KOPT-K1 (cell line): Measurements from ENCODE around the gene KIF15.
A peak's percentile ranks its signal among the peaks of the same experiment; 100 is the strongest.

Experiments used
- H3K27ac ChIP-seq: fragments of 200-600 bp; sonication (generic); 2 replicates; pipeline ENCODE4 v1.5.1; 2016; ENCODE audit warnings: antibody characterized with exemption, mild to moderate bottlenecking, low read depth, low read length; ENCODE audit not compliant: poor library complexity, severe bottlenecking
- H3K36me3 ChIP-seq: fragments of 200-600 bp; sonication (generic); 2 replicates; pipeline ENCODE4 v1.5.1; 2017; ENCODE audit warnings: antibody characterized with exemption, mild to moderate bottlenecking, low read length, moderate library complexity; ENCODE audit not compliant: insufficient read depth
- H3K9me3 ChIP-seq: fragments of 200-600 bp; sonication (generic); 2 replicates; pipeline ENCODE4 v1.5.1; 2017; ENCODE audit warnings: antibody characterized with exemption, low read length, mild to moderate bottlenecking; ENCODE audit not compliant: insufficient read depth, poor library complexity, severe bottlenecking

KIF15 gene, protein sequence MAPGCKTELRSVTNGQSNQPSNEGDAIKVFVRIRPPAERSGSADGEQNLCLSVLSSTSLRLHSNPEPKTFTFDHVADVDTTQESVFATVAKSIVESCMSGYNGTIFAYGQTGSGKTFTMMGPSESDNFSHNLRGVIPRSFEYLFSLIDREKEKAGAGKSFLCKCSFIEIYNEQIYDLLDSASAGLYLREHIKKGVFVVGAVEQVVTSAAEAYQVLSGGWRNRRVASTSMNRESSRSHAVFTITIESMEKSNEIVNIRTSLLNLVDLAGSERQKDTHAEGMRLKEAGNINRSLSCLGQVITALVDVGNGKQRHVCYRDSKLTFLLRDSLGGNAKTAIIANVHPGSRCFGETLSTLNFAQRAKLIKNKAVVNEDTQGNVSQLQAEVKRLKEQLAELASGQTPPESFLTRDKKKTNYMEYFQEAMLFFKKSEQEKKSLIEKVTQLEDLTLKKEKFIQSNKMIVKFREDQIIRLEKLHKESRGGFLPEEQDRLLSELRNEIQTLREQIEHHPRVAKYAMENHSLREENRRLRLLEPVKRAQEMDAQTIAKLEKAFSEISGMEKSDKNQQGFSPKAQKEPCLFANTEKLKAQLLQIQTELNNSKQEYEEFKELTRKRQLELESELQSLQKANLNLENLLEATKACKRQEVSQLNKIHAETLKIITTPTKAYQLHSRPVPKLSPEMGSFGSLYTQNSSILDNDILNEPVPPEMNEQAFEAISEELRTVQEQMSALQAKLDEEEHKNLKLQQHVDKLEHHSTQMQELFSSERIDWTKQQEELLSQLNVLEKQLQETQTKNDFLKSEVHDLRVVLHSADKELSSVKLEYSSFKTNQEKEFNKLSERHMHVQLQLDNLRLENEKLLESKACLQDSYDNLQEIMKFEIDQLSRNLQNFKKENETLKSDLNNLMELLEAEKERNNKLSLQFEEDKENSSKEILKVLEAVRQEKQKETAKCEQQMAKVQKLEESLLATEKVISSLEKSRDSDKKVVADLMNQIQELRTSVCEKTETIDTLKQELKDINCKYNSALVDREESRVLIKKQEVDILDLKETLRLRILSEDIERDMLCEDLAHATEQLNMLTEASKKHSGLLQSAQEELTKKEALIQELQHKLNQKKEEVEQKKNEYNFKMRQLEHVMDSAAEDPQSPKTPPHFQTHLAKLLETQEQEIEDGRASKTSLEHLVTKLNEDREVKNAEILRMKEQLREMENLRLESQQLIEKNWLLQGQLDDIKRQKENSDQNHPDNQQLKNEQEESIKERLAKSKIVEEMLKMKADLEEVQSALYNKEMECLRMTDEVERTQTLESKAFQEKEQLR (N-terminal part only)

DNA sequence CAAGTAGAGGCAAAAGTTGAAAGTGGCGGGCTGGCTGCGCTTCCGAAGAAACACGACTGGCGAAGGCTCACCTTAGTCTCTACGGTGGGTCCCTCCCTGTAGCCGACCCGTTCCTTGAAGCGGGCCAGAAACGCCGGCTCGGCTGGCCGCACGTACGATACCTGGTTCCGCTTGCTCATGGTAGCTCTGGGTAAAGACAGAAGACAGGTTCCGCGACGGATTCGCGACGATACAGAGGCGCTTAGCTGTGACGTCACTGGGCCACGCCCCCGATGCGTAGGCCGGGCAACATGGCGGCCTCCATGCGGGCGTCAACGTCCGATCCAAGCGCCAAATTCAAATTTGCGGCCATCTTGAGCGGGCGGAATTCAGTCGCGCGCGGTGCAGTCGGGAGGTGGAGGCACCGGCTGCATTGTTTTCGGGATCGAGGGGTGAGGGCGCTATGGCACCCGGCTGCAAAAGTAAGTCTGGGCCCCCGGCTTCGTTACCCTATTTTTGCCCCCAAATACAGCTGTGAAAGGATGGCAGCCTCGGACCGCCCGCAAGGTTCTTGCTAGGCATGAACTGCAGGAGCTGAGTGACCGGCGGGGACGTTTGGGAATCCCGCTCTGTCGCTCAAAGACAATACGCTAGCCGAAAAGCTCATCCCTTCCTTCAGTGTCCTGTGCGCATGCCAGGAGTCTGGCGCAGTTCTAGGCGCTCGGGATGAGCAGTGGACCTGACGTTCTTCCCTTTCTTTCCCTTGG is at the start of gene KIF15, which contains the start of gene KIAA1143:
Gene KIF15, plus strand, starts transcription at position 371 of the 746 bp plus-strand sequence. Its CDS starts 72 bp downstream, at position 443.
Gene KIAA1143, minus strand, starts transcription at position 196 of the 746 bp plus-strand sequence. Its CDS starts 17 bp downstream, at position 179.
- peaks cover 68% of the 10 kb centered on the region for H3K36me3 ChIP-seq
- peak within 1 kb of the TSS; percentile 87 for H3K27ac ChIP-seq
- peaks cover 68% of the 10 kb centered on the region for H3K9me3 ChIP-seq

DNA sequence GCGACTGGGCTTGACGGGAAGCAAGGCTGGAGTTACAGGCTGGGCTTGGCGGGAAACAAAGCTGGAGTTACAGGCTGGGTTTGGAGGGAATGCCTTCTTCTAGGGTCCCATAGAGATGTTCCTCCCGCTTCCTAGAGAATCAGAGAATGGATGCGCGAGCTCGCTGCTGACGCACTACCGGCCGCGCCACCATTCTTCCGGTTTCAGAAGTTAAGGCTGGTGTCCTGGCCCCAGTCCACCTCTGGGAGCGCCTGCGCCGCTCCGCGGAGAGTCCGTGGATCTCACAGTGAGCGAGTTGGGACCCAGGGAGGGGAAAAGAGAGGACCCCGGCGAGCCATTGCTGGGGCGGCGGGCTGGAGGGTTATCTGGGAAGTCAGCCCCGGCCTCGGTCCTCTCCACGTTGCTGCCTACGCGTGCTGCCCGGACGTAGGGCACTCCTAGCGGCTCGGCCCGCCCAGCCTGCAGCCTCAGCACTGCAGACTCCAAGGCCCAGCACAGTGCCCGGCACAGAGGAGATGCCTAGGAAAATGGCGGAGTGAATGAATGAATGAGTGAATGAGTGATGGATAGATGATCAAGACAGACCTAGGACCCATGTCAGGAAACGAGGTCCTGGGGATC is 49.0 kb upstream of the KIF15 start, which contains the start of gene ZNF502:
Gene ZNF502, plus strand, starts transcription at position 206 of the 621 bp plus-strand sequence. CDS start 7,602 bp downstream, outside the sequence.
- Histone ChIP-seq H3K27ac (no peak within 1 kb of the TSS), H3K36me3 (no peaks in the 10 kb centered on the region), H3K9me3 (peaks cover 34% of the 10 kb centered on the region)

DNA sequence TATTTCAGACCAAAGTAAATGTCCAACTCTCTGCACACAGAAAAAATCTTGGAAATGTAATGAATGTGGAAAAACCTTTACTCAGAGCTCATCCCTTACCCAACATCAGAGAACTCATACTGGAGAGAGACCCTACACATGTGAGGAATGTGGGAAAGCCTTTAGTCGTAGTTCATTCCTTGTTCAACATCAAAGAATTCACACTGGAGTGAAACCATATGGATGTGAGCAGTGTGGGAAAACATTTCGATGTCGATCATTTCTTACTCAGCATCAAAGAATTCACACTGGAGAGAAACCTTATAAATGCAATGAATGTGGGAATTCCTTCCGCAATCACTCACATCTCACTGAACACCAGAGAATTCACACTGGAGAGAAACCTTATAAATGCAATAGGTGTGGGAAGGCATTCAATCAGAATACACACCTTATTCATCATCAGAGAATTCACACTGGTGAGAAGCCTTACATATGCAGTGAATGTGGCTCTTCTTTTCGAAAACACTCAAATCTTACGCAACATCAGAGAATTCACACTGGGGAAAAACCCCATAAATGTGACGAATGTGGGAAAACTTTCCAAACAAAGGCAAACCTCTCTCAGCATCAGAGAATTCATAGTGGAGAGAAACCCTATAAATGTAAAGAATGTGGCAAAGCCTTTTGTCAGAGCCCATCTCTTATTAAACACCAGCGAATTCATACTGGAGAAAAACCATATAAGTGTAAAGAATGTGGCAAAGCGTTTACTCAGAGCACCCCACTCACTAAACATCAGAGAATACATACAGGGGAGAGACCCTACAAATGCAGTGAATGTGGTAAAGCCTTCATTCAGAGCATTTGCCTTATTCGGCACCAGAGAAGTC is 40.1 kb upstream of the KIF15 start:
- Histone ChIP-seq H3K27ac (no peak overlapping the region), H3K36me3 (no peaks in the 10 kb centered on the region), H3K9me3 (peaks cover 91% of the 10 kb centered on the region)

DNA sequence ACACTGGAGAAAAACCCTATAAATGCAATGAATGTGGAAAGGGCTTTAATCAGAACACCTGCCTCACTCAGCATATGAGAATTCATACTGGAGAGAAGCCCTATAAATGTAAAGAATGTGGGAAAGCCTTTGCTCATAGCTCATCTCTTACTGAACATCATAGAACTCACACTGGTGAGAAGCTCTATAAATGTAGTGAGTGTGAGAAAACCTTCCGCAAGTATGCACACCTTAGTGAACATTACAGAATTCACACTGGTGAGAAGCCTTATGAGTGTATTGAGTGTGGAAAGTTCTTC is 39.5 kb upstream of the KIF15 start:
- H3K9me3 ChIP-seq, result peaks cover 86% of the 10 kb centered on the region
- H3K27ac ChIP-seq, result no peak overlapping the region
- H3K36me3 ChIP-seq, result no peaks in the 10 kb centered on the region

DNA sequence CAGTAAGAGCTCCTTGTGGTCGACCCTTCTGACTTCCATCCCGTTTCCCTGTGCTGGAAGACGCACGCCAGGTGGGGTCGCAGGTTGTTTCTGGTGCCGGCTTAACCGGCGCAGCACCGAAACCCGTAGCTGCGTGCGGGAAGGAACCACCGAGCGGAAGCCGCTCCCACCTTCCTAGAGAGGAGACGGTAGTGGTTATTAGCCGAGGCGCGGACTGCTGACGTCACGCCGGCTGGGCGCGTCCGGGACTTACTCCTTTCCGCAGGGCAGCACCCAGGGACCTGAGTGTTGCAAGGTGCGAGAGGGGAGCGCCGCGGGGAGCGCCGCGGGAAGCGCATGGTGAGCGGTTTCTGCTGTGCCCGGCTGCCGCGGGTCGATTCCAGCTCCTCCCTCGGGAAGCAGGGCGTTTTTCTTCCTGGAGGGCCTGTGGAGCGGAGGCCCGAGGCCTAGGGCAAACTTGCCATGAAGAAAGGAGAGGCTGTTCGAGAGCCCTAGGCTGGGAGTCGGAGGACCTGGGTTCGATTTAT is 32.1 kb upstream of the KIF15 start, which contains the start of gene ZNF501:
Gene ZNF501, plus strand, starts transcription at position 252 of the 527 bp plus-strand sequence. CDS start 4,787 bp downstream, outside the sequence.
- Histone ChIP-seq H3K9me3 (peaks cover 86% of the 10 kb centered on the region), H3K36me3 (peaks cover 21% of the 10 kb centered on the region; the same call in 1 of the 2 replicates), H3K27ac (peak within 1 kb of the TSS; percentile 45)

DNA sequence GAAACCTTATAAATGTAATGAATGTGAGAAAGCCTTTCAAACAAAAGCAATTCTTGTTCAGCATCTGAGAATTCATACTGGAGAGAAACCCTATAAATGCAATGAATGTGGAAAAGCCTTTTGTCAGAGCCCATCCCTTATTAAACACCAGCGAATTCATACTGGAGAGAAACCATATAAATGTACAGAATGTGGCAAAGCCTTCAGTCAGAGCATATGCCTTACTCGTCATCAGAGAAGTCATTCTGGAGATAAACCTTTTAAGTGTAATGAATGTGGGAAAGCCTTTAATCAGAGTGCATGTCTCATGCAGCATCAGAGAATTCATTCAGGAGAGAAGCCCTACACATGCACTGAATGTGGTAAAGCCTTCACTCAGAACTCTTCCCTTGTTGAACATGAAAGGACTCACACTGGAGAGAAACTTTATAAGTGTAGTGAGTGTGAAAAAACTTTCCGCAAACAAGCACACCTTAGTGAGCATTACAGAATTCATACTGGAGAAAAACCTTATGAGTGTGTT is 26.9 kb upstream of the KIF15 start:
- no peak overlapping the region for H3K27ac ChIP-seq
- peaks cover 84% of the 10 kb centered on the region for H3K9me3 ChIP-seq
- H3K36me3 ChIP-seq, result peaks cover 26% of the 10 kb centered on the region; the same call in 1 of the 2 replicates

DNA sequence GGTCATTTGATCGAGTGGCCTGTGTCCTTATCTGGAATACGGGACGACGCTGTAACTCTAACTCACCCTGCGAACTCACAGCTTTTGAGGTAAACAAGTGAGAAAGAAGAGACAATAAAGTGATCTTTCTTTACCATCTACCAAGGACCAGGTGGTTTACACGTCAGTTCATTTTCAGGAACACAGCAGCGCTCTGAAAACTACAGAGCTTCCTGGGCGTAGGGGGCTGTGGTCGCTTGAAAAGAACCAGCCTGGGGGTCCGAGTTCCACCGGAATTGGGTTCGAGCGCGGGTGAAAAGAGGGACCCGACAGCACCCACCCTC is 532 bp upstream of the KIF15 start:
- H3K9me3 ChIP-seq, result peaks cover 68% of the 10 kb centered on the region
- H3K27ac ChIP-seq, result peak overlapping the region; percentile 87
- peaks cover 68% of the 10 kb centered on the region for H3K36me3 ChIP-seq

DNA sequence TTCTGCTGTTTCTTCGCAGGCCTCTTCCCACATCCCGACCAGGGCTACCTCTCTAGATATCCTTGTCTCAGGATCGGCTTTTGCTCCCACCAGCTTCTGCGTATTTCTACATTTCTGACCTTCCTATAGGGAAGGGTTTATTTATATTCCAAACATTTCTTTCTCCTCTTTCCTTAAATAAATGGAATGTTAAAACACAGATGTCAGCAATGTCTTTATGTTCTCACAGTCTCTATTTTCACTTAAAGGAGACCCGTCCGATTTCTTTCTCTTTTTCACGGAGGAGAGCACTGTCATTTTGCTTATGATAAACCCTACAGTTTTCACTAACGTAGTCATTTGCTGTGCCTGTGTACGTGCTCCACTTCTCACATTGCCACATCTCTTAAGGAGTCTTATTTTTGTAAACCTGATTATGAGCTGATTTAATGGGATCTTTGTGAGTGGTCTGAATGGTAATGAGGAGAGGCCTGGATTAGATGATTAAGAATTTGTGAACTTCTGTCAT is 630 bp downstream of the KIF15 start:
- Histone ChIP-seq H3K36me3 (peaks cover 68% of the 10 kb centered on the region), H3K9me3 (peaks cover 67% of the 10 kb centered on the region), H3K27ac (peak overlapping the region; percentile 87)

DNA sequence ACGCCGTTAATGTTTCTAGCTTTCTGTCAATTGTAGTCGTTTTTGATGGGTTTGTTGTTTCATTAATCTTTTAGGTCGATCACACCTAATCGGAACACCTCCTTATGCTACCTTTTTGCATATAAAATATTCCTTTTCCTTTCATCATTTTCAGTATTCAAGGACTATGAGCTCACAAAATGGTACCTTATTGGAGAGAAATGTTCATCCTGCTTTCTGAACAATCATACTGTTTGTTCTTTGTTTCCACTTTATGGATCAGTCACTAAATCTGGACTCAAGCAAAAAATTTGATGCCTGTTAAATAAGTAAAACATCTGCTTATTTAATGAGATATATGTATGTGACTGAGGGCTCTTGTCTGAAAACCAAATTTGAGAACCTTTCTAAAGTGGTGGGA is 1.1 kb downstream of the KIF15 start:
- Histone ChIP-seq H3K27ac (peak overlapping the region; percentile 87), H3K9me3 (peaks cover 67% of the 10 kb centered on the region), H3K36me3 (peaks cover 68% of the 10 kb centered on the region)

DNA sequence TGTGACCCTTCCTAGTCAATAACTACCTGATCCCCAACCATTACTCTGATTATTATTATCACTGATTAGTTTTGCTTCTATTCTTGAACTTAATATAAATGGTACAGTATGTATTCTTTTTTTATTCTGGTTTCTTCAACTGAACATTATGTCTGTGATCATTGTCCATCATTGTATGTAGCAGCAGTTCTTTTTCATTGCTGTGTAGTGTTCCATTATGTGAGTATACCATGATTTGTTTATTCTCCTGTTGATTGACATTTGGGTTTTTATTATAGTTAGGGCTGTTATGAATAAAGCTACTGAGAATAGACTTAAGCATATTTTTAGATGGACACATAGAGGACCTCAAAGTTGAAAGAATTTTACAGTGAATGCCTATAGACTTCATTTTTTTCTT is 2.7 kb downstream of the KIF15 start:
- peaks cover 67% of the 10 kb centered on the region for H3K9me3 ChIP-seq
- peaks cover 68% of the 10 kb centered on the region for H3K36me3 ChIP-seq
- H3K27ac ChIP-seq, result no peak overlapping the region

DNA sequence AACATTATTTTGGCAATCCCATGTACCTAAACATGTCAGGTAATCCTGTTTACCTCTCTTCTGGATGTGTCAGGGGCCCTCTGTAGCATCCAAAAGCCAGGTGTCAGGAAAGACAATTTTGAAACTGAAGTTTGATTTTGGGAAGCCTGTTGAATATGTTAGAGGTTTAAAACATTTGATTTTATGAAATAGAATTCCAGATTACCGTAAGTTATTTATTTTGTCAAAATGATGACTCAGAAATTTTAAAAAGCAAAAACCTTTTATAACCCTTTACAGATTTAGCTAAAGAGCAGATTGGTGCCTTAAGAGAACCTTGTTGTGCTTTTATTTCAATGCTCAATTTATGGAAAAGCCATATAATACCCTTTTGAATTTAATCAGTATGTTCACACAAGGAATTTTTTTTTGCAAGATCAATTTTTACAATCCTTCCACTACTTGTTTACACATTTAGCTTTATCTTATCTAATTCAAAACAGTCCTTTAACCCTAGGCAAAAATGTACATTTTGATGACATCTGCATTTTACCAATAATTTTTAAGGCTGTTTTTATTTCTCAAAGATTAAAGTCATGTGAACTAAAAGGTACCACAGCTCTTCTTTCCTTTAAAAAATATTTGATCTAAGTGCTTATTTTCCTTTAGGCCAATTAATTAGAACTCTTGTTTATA is 10.0 kb downstream of the KIF15 start:
- H3K36me3 ChIP-seq, result peaks cover 99% of the 10 kb centered on the region

DNA sequence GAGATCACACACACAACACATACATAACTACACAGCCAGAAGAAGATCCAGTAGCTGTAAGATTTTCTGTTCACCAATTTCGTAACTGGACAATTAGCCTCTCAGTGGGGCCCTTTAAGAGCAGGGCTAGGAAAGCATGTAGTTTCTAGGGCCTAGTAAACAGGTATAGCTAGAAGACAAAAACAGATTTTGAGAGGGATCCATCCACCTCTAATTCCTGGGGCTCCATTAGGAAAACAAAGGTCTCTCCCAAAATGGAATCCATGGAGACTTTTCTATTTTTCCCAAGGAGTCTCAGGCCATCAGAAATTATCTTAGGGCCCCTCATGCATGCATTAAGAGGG is 10.5 kb downstream of the KIF15 start:
- Histone ChIP-seq H3K9me3 (peaks cover 62% of the 10 kb centered on the region), H3K27ac (no peak overlapping the region), H3K36me3 (peaks cover 99% of the 10 kb centered on the region)

More for the DNA sequence above, 10.0 kb downstream of the KIF15 start:
- H3K27ac ChIP-seq, result no peak overlapping the region
- H3K9me3 ChIP-seq, result peaks cover 66% of the 10 kb centered on the region
